Measurements from ENCODE around the gene SERGEF. TPM values are rescaled to one million over a fixed set of nuclear protein-coding genes. Genes with fewer than 3 reads are reported as not detected.

Gene SERGEF
- 10 to 100 TPM; 20.5 to 33.3 TPM for total RNA-seq
- polyA plus RNA-seq: 10 to 100 TPM; 20.2 to 85.0 TPM
- long read RNA-seq, donor 1, partial matches to known transcripts: 0 of 2 reads
- long read RNA-seq, donor 1, other reads (novel, unspliced or antisense): 0 of 2 reads
- long read RNA-seq, donor 2, partial matches to known transcripts: 0 of 1 reads
- long read RNA-seq, donor 2, other reads (novel, unspliced or antisense): 0 of 1 reads
- long read RNA-seq, donor 3, partial matches to known transcripts: 0 of 1 reads
- long read RNA-seq, donor 3, other reads (novel, unspliced or antisense): 0 of 1 reads
- long read RNA-seq, donor 4: 0 reads
- long read RNA-seq, donor 5, partial matches to known transcripts: 0 of 3 reads
- long read RNA-seq, donor 5, other reads (novel, unspliced or antisense): 0 of 3 reads

DNA sequence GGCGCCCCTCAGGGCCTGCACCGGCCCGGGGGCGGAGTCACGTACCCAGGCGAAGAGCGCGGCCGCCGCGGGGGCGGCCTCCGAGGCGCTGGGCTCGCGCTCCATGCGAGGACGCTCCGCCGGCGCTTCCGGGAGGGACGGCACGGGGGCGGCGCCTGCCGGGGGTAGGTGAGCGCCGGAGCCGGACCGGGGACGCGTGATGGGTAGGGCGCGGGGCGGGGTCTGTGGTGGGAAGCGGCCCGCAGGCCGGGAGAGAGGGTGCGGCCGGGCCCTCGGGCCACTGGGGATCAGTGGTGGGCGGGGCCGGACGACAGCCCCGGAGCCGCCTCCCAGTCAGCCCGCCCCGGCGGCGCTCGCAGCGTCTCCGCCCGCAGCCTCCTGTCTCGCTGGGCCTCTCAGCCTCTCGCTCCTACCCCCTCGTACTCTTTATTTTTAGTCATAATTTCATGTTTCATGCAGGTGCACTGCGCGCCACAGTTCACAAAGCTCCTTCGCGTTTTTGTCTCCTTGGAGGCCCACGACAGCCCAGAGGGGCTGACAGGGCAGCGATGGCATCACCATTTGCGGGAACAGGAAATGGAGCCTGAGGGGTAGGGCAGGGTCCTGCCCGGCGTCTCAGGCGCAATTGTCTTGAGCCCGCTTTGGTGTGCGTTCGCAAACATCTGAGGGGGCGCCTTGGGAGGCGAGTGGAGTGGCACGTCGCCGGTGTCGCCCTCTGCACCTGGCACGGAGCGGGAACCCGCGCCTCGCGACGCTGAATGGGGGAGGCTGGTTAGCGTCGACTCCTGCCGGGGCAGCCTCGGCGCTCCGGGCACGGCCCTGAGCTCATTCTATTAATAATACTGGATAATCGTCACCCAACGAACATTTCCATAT, at the start of gene SERGEF:
Gene SERGEF (minus strand): TSS at position 142 of the 876 bp plus-strand sequence. CDS start 37 bp downstream, at position 105.
- TF ChIP-seq, protein P1, sequence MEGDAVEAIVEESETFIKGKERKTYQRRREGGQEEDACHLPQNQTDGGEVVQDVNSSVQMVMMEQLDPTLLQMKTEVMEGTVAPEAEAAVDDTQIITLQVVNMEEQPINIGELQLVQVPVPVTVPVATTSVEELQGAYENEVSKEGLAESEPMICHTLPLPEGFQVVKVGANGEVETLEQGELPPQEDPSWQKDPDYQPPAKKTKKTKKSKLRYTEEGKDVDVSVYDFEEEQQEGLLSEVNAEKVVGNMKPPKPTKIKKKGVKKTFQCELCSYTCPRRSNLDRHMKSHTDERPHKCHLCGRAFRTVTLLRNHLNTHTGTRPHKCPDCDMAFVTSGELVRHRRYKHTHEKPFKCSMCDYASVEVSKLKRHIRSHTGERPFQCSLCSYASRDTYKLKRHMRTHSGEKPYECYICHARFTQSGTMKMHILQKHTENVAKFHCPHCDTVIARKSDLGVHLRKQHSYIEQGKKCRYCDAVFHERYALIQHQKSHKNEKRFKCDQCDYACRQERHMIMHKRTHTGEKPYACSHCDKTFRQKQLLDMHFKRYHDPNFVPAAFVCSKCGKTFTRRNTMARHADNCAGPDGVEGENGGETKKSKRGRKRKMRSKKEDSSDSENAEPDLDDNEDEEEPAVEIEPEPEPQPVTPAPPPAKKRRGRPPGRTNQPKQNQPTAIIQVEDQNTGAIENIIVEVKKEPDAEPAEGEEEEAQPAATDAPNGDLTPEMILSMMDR (IDR thresholded peaks at IDR 0.05; ENCODE audit: control extremely low read depth, extremely low read depth): no peak
- Histone ChIP-seq H3K4me3 (peak within 1 kb of the TSS; percentile 72), H3K36me3 (ENCODE audit: control insufficient read depth in 4 of 4, insufficient read depth in 4 of 4, low read length in 4 of 4) (no peaks in the 10 kb centered on the region), H3K27ac (ENCODE audit: low read depth in 1 of 2, low read length in 1 of 2) (peak within 1 kb of the TSS; percentile 74 to 91), H3K4me1 (ENCODE audit: control insufficient read depth in 5 of 5, insufficient read depth in 5 of 5, low read length in 5 of 5) (peaks cover 2 to 11% (median 5%) of the 10 kb centered on the region in 5 donors), H3K27me3 (ENCODE audit: control insufficient read depth in 3 of 3, insufficient read depth in 3 of 3, low read length in 2 of 3) (peaks cover 0 to 5% (median 4%) of the 10 kb centered on the region in 3 donors), H3K9ac (ENCODE audit: insufficient read depth in 1 of 2, low read length in 2 of 2) (peak within 1 kb of the TSS; percentile 43 to 62), H3K9me3 (ENCODE audit: control insufficient read depth in 4 of 4, insufficient read depth in 3 of 4, low read length in 3 of 4) (no peaks in the 10 kb centered on the region)
- 0 to 1% methylated on average over 50 to 93 of the region's 93 CpGs for WGBS, 2 donors
- DNase-seq: peak; percentile 80 to 88 (median 88)
- ATAC-seq (ENCODE audit: insufficient read depth, low FRiP score): peak; percentile 99

DNA sequence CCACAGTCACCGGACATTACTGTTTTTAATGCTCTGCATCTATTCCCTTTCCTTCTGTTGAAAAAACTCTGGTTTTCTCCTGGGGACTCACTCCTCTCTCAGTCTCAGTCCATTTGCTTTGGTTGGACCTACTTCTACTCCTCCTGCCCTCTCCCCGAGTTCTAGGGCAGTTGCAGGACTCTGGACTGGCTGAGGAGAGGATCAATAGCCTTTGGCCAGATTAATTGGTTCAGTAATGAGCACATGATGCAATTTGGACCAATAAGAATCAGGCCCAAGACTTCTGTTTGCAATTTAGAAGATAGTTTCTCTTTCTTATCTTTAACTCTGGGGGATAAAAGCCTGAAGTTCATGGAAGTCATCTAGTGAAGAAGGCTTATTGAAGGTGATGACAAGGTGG, 48.5 kb upstream of the SERGEF start:
- Histone ChIP-seq H3K9me3 (ENCODE audit: control insufficient read depth in 4 of 4, insufficient read depth in 3 of 4, low read length in 3 of 4) (no peaks in the 10 kb centered on the region), H3K27ac (ENCODE audit: low read depth in 1 of 2, low read length in 1 of 2) (no peak overlapping the region), H3K9ac (ENCODE audit: insufficient read depth in 1 of 2, low read length in 2 of 2) (no peak overlapping the region), H3K27me3 (ENCODE audit: control insufficient read depth in 3 of 3, insufficient read depth in 3 of 3, low read length in 2 of 3) (no peaks in the 10 kb centered on the region), H3K4me1 (ENCODE audit: control insufficient read depth in 5 of 5, insufficient read depth in 5 of 5, low read length in 5 of 5) (no peaks in the 10 kb centered on the region), H3K4me3 (no peak overlapping the region), H3K36me3 (ENCODE audit: control insufficient read depth in 4 of 4, insufficient read depth in 4 of 4, low read length in 4 of 4) (no peaks in the 10 kb centered on the region)
- ATAC-seq (ENCODE audit: insufficient read depth, low FRiP score) (no peak), DNase-seq (no peak)
- WGBS, 2 donors: 85 to 94% methylated on average over 2 of the region's 2 CpGs
- TF ChIP-seq, protein P1 (IDR thresholded peaks at IDR 0.05; ENCODE audit: control extremely low read depth, extremely low read depth): no peak

- TF ChIP-seq, protein P1 (IDR thresholded peaks at IDR 0.05; ENCODE audit: control extremely low read depth, extremely low read depth): no peak
- ATAC-seq (ENCODE audit: insufficient read depth, low FRiP score) (no peak), DNase-seq (no peak)
- no peak overlapping the region for H3K4me3 ChIP-seq
- H3K27me3 ChIP-seq (ENCODE audit: control insufficient read depth in 3 of 3, insufficient read depth in 3 of 3, low read length in 2 of 3): no peaks in the 10 kb centered on the region
- no peaks in the 10 kb centered on the region for H3K4me1 ChIP-seq (ENCODE audit: control insufficient read depth in 5 of 5, insufficient read depth in 5 of 5, low read length in 5 of 5)
- H3K36me3 ChIP-seq (ENCODE audit: control insufficient read depth in 4 of 4, insufficient read depth in 4 of 4, low read length in 4 of 4): no peaks in the 10 kb centered on the region
- H3K9ac ChIP-seq (ENCODE audit: insufficient read depth in 1 of 2, low read length in 2 of 2): no peak overlapping the region
- H3K27ac ChIP-seq (ENCODE audit: low read depth in 1 of 2, low read length in 1 of 2): no peak overlapping the region
- H3K9me3 ChIP-seq (ENCODE audit: control insufficient read depth in 4 of 4, insufficient read depth in 3 of 4, low read length in 3 of 4): no peaks in the 10 kb centered on the region
- 75 to 91% methylated on average over 1 of the region's 1 CpG for WGBS, 2 donors
These were observed 43.8 kb upstream of the SERGEF start for GRCh38 chr11:18056561-18057181.

Measured in lung (tissue), 16 donors.